ENCODE data around the gene TSPAN5.
"Not testable (repeated sequence)": the region's sequence is repeated elsewhere in the genome, so short reads cannot be mapped to it uniquely, and the experiment has no call there.

- TF ChIP-seq CTCF (IDR thresholded peaks at IDR 0.05; ENCODE audit: insufficient read depth, low read length); POLR2AphosphoS5 (IDR thresholded peaks at IDR 0.05; ENCODE audit: low read depth): not testable (repeated sequence)
Observed at GRCh38 chr4:98479590-98479989, 178.8 kb downstream of the TSPAN5 start.

Data from HL-60 (cell line).